Left lung (tissue), 10 donors: Measurements from ENCODE around the gene ARID5A. TPM values are rescaled to one million over a fixed set of nuclear protein-coding genes. Genes with fewer than 3 reads are reported as not detected.

Experiments used
- ATAC-seq: fragments of 200-7000 bp; cut with Tn5 transposase; one replicate; pipeline ENCODE4 v1.9.1; 2020; ENCODE audit warnings: moderate library complexity
- DNase-seq, 4 donors: peaks; one replicate each; pipeline ENCODE4 v3.0.0-alpha.2; 2013 to 2020
- H3K27ac ChIP-seq, 2 donors: fragments of 200-600 bp; sonication (generic) in 1 of 2; one replicate each; pipeline versions ENCODE4 v1.5.0 to v1.8.0; 2020 to 2021
- H3K27me3 ChIP-seq, 2 donors: fragments of 200-600 bp; sonication (generic) in 1 of 2; one replicate each; pipeline versions ENCODE4 v1.5.0 to v1.8.0; 2020 to 2021
- H3K36me3 ChIP-seq, 2 donors: fragments of 200-600 bp; sonication (generic) in 1 of 2; one replicate each; pipeline versions ENCODE4 v1.5.0 to v1.8.0; 2020 to 2021
- H3K4me1 ChIP-seq, 2 donors: fragments of 200-600 bp; one replicate each; pipeline ENCODE4 v1.8.0; 2021
- H3K4me3 ChIP-seq, 2 donors: fragments of 200-600 bp; sonication (generic) in 1 of 2; one replicate each; pipeline versions ENCODE4 v1.5.0 to v1.8.0; 2020 to 2021; ENCODE audit warnings: mild to moderate bottlenecking in 1 of 2
- H3K9me3 ChIP-seq, 2 donors: fragments of 200-600 bp; sonication (generic) in 1 of 2; one replicate each; pipeline versions ENCODE4 v1.5.0 to v1.8.0; 2020 to 2021
- intact Hi-C, 2 donors: fragments of 100-400 bp; cut with DNase I; formaldehyde crosslinking; loops; one replicate each; pipeline versions ENCODE4 v1.11.2 to v1.14.2; 2022
- polyA plus RNA-seq, 6 donors: library from polyadenylated mRNA; unstranded; fragments of 120-200 nt; gene quantifications; one replicate each; pipeline ENCODE4 v1.2.1, GENCODE V29; 2013; ENCODE audit not compliant: insufficient read length in 6 of 6
- total RNA-seq, 2 donors: library from RNA; stranded (reverse); fragmentation: NEBNext Ultra II Directional; extraction: Animal tissue kit (Norgen Biotek cat#: 25700); gene quantifications; one replicate each; pipeline ENCODE4 v1.2.1, GENCODE V29; 2021
- TF ChIP-seq, protein P1 (sequence below), 2 donors: fragments of 200-600 bp; sonication (generic) in 1 of 2; IDR thresholded peaks; one replicate each; pipeline versions ENCODE4 v1.5.0 to v1.8.0; 2021; ENCODE audit warnings: antibody characterized with exemption in 2 of 2
- donor health status: DM: no; HTN: yes; CAD: no.
- donor health status: DM: no; HTN: no; CAD: no.

The ARID5A gene
- total and polyA plus RNA-seq, 8 donors, result 6.6 to 30.9 (median 7.5) TPM

DNA sequence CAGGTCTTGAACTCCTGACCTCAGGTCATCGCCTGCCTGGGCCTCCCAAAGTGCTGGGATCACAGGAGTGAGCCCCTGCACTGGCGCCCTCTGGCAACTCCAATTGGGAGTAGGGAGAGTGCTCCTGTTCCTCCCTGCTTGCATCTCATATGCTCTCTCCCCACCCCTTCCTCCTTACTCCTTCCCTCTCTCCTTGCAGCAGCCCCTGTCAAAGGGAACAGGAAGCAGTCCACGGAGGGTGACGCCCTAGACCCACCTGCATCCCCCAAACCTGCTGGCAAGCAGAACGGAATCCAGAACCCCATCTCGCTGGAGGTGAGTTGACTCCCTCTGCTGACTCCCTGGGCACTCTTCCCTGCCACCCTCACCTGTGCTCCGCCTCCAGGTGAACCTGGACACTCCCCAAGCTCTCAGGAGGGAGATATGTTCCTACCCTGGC lies 10.7 kb downstream of the ARID5A start:
- DNase-seq, result peak in 1 of 4 donors; percentile 24
- Histone ChIP-seq H3K9me3 (no peaks in the 10 kb centered on the region), H3K27me3 (no peaks in the 10 kb centered on the region), H3K36me3 (peaks cover 0 to 96% of the 10 kb centered on the region in 2 donors), H3K4me1 (peaks cover 0 to 27% of the 10 kb centered on the region in 2 donors), H3K27ac (no peak overlapping the region), H3K4me3 (no peak overlapping the region)
- intact Hi-C loops, result no loop called here
- peak; percentile 52 for ATAC-seq
- TF ChIP-seq, protein P1, sequence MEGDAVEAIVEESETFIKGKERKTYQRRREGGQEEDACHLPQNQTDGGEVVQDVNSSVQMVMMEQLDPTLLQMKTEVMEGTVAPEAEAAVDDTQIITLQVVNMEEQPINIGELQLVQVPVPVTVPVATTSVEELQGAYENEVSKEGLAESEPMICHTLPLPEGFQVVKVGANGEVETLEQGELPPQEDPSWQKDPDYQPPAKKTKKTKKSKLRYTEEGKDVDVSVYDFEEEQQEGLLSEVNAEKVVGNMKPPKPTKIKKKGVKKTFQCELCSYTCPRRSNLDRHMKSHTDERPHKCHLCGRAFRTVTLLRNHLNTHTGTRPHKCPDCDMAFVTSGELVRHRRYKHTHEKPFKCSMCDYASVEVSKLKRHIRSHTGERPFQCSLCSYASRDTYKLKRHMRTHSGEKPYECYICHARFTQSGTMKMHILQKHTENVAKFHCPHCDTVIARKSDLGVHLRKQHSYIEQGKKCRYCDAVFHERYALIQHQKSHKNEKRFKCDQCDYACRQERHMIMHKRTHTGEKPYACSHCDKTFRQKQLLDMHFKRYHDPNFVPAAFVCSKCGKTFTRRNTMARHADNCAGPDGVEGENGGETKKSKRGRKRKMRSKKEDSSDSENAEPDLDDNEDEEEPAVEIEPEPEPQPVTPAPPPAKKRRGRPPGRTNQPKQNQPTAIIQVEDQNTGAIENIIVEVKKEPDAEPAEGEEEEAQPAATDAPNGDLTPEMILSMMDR (IDR thresholded peaks at IDR 0.05), result no peak

DNA sequence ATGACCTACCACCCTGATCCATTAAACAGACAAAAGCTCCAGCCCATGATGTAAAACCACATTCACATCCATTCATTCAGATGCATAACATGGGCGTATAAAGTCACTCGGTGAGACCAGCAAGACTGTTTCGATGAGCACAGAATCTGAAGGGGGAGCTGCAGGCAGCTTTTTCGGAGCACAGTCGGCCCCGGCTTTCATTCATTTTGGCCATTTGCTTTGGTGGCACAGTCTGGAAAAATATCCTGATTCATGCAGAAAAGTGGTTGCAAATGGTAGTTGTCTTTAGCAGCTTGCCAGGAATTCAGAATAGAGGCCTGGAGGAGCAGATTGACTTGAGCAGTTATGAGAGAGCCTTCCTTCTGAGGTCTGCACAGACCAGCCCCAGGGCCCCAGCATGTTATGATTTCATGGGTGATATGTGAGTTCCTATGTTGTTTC lies 11.2 kb downstream of the ARID5A start:
- DNase-seq (no peak), ATAC-seq (no peak)
- Histone ChIP-seq H3K4me1 (peaks cover 0 to 22% of the 10 kb centered on the region in 2 donors), H3K4me3 (no peak overlapping the region), H3K27me3 (no peaks in the 10 kb centered on the region), H3K9me3 (no peaks in the 10 kb centered on the region), H3K27ac (no peak overlapping the region), H3K36me3 (peaks cover 0 to 96% of the 10 kb centered on the region in 2 donors)
- TF ChIP-seq, protein P1 (IDR thresholded peaks at IDR 0.05), result no peak
- intact Hi-C loops, result no loop called here

DNA sequence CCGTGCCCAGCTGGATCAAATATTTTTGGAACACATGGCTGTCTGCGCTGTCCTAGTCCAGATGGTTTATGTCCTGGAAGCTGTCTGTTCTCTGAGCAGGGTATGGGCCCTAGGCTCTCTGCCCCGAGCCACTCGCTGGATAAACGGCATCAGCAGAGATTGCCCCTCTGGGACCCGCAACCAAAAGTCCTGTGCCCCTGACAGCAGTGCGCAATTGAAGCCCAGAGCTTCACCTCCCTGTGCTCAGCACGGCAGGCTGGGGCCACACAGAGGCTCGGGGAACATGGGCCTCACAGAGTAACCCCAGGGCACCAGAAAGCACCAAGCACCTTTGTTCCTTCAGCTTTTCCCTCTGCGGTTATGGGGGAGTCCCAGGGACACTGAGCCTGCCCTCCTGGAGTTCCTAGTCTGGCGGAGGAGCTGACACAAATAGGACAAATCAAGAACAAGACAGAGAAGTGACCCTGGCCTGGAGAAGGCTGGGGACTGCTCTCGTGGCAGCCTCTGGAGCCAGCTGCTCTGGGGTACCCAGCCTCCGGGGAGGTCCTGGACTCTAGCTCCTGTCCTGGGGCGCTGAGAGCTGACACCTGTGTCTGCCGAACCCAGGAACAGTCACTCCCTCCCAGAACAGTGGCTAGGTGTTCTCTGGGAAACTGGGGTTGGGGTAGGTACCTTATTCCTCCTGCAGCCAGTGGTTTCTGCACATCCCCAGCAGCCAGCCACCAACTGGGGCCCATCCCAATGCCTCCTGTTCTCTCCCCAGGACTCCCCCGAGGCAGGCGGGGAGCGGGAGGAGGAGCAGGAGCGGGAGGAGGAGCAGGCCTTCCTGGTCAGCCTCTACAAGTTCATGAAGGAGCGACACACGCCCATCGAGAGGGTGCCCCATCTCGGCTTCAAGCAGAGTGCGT lies 12.3 kb downstream of the ARID5A start:
- TF ChIP-seq, protein P1 (IDR thresholded peaks at IDR 0.05), result no peak
- Histone ChIP-seq H3K27ac (no peak overlapping the region), H3K27me3 (no peaks in the 10 kb centered on the region), H3K9me3 (no peaks in the 10 kb centered on the region), H3K36me3 (peaks cover 0 to 96% of the 10 kb centered on the region in 2 donors), H3K4me1 (peaks cover 0 to 19% of the 10 kb centered on the region in 2 donors), H3K4me3 (no peak overlapping the region)
- intact Hi-C loops, result no loop called here
- DNase-seq (peak in 1 of 4 donors; percentile 25), ATAC-seq (no peak)

DNA sequence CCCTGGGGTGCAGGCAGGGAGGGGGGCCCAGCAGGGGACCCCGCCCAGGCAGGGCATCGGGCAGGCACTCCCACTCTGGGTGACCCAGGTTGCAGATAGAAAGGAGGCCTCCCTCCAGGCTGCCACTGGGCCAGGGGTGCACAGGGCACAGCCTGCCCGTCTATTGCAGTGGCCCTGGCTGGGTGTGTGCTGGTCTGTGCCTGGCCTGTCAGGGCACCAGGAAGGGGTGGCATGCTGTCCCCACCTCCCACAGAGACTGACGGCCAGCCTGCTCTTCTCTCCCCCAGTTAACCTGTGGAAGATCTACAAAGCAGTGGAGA lies 12.9 kb downstream of the ARID5A start:
- DNase-seq (no peak), ATAC-seq (no peak)
- Histone ChIP-seq H3K4me1 (peaks cover 2 to 25% of the 10 kb centered on the region in 2 donors), H3K9me3 (no peaks in the 10 kb centered on the region), H3K36me3 (peaks cover 0 to 93% of the 10 kb centered on the region in 2 donors), H3K27ac (no peak overlapping the region), H3K4me3 (no peak overlapping the region), H3K27me3 (no peaks in the 10 kb centered on the region)
- intact Hi-C loops, result no loop called here
- TF ChIP-seq, protein P1 (IDR thresholded peaks at IDR 0.05), result no peak

DNA sequence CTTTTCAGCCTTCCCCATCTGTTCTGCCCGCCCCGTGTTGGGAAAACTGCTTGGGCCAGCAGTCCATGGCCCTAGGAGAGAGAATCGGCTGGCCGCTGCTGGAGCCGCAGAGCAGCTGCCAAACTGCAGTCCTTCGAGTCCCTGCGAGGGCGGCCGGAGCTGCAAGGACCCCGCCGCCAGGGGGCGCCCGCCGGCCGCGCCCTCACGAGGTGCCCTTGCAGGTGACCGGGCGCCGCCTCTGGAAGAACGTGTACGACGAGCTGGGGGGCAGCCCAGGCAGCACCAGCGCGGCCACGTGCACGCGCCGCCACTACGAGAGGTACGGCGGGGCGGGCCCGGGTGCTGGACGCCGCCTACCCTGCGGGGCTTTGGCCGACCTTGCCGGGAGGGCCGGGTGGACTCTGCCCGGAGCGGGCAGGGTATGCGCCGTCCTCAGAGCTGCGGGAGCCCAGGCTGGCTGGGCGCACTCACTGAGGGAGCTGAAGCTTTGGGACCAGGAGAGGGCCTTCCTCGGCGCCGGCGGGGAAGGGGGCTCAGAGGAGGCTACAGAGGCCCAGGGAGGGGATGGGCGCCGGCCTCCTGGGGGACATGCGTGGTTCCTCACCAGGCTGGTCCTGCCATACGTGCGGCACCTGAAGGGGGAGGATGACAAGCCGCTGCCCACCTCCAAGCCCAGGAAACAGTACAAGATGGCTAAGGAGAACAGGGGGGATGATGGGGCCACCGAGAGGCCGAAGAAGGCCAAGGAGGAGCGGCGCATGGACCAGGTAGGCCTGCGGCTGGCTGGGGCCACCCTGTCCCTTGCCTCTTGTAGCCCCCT lies 13.6 kb downstream of the ARID5A start:
- Histone ChIP-seq H3K27ac (no peak overlapping the region), H3K4me3 (no peak overlapping the region), H3K36me3 (peaks cover 0 to 86% of the 10 kb centered on the region in 2 donors), H3K4me1 (peaks cover 2 to 27% of the 10 kb centered on the region in 2 donors), H3K9me3 (no peaks in the 10 kb centered on the region), H3K27me3 (no peaks in the 10 kb centered on the region)
- ATAC-seq, result peak; percentile 52
- no peak for DNase-seq
- TF ChIP-seq, protein P1 (IDR thresholded peaks at IDR 0.05), result peak; percentile 33 to 47
- intact Hi-C loops, result no loop called here
